Measurements from ENCODE around the gene IL13. TPM values are rescaled to one million over a fixed set of nuclear protein-coding genes. Genes with fewer than 3 reads are reported as not detected.
"Not testable (repeated sequence)": the region's sequence is repeated elsewhere in the genome, so short reads cannot be mapped to it uniquely, and the experiment has no call there.

Gene IL13
- total RNA-seq (2014; rRNA removed; shearing (Covaris generic)) = not detected in 2 replicates

- peak; percentile 68 for DNase-seq (ENCODE audit: low read depth)
Observed at GRCh38 chr5:132657676-132658380, at the start of gene IL13. Gene IL13 (plus strand): TSS chr5:132658173. CDS start chr5:132658187, 14 bp downstream.

- DNase-seq (ENCODE audit: low read depth) = no peak
Observed at GRCh38 chr5:132611965-132612364, 46.0 kb upstream of the IL13 start.

GRCh38 chr5:132612846-132613245, 45.1 kb upstream of the IL13 start:
- no peak for DNase-seq (ENCODE audit: low read depth)

GRCh38 chr5:132621699-132622098, 36.3 kb upstream of the IL13 start:
- DNase-seq (ENCODE audit: low read depth) = no peak

- DNase-seq (ENCODE audit: low read depth) = no peak
Observed at GRCh38 chr5:132622608-132623007, 35.4 kb upstream of the IL13 start.

GRCh38 chr5:132627470-132627869, 30.5 kb upstream of the IL13 start:
- DNase-seq (ENCODE audit: low read depth) = no peak

GRCh38 chr5:132628814-132629213, 29.2 kb upstream of the IL13 start:
- no peak for DNase-seq (ENCODE audit: low read depth)

GRCh38 chr5:132629230-132629944, 28.6 kb upstream of the IL13 start:
- no peak for DNase-seq (ENCODE audit: low read depth)

GRCh38 chr5:132633587-132633986, 24.4 kb upstream of the IL13 start:
- not testable (repeated sequence) for DNase-seq (ENCODE audit: low read depth)

- DNase-seq (ENCODE audit: low read depth) = no peak
Observed at GRCh38 chr5:132635873-132636272, 22.1 kb upstream of the IL13 start.

GRCh38 chr5:132637241-132637640, 20.7 kb upstream of the IL13 start:
- no peak for DNase-seq (ENCODE audit: low read depth)

GRCh38 chr5:132639706-132640130, 18.3 kb upstream of the IL13 start:
- no peak for DNase-seq (ENCODE audit: low read depth)

- no peak for DNase-seq (ENCODE audit: low read depth)
Observed at GRCh38 chr5:132640613-132641012, 17.4 kb upstream of the IL13 start.

- DNase-seq (ENCODE audit: low read depth) = no peak
Observed at GRCh38 chr5:132641241-132641723, 16.7 kb upstream of the IL13 start.

GRCh38 chr5:132641841-132642240, 16.1 kb upstream of the IL13 start:
- no peak for DNase-seq (ENCODE audit: low read depth)

- DNase-seq (ENCODE audit: low read depth) = no peak
Observed at GRCh38 chr5:132644177-132644576, 13.8 kb upstream of the IL13 start.

GRCh38 chr5:132646583-132647266, 11.2 kb upstream of the IL13 start:
- no peak for DNase-seq (ENCODE audit: low read depth)

- no peak for DNase-seq (ENCODE audit: low read depth)
Observed at GRCh38 chr5:132647473-132647872, 10.5 kb upstream of the IL13 start.

GRCh38 chr5:132648355-132648754, 9.6 kb upstream of the IL13 start:
- no peak for DNase-seq (ENCODE audit: low read depth)

- DNase-seq (ENCODE audit: low read depth) = no peak
Observed at GRCh38 chr5:132651838-132652469, 6.0 kb upstream of the IL13 start.

- DNase-seq (ENCODE audit: low read depth) = no peak
Observed at GRCh38 chr5:132653716-132654115, 4.3 kb upstream of the IL13 start.

Data from M059J (cell line).